GM23248 (cell line): Measurements from ENCODE around the gene PLAAT5. TPM values are rescaled to one million over a fixed set of nuclear protein-coding genes. Genes with fewer than 3 reads are reported as not detected.

Experiments
- DNase-seq: peaks from one replicate; pipeline ENCODE4 v3.0.0-alpha.2; 2015
- H2AFZ ChIP-seq: fragments of 200-600 bp; sonication (generic); 2 replicates; pipeline ENCODE4 v1.6.1; 2016; ENCODE audit warnings: antibody characterized with exemption
- H3F3A ChIP-seq: fragments of 200-600 bp; sonication (generic); 2 replicates; pipeline ENCODE4 v1.6.1; 2016; ENCODE audit warnings: mild to moderate bottlenecking, antibody characterized with exemption, mixed run types; ENCODE audit not compliant: insufficient read depth
- H3K27ac ChIP-seq: fragments of 200-600 bp; sonication (generic); 2 replicates; pipeline ENCODE4 v1.5.1; 2016; ENCODE audit warnings: mild to moderate bottlenecking
- H3K27me3 ChIP-seq: fragments of 200-600 bp; sonication (generic); replicated peaks from 2 replicates; pipeline ENCODE4 v1.6.1; 2016; ENCODE audit warnings: mild to moderate bottlenecking; ENCODE audit not compliant: insufficient read depth
- H3K36me3 ChIP-seq: fragments of 200-600 bp; sonication (generic); 2 replicates; pipeline ENCODE4 v1.6.1; 2016; ENCODE audit warnings: low read depth, mild to moderate bottlenecking
- H3K4me1 ChIP-seq: fragments of 200-600 bp; sonication (generic); 2 replicates; pipeline ENCODE4 v1.6.1; 2016; ENCODE audit warnings: mild to moderate bottlenecking; ENCODE audit not compliant: insufficient read depth
- H3K4me2 ChIP-seq: fragments of 200-600 bp; sonication (generic); one replicate; pipeline ENCODE4 v1.6.1; 2016; ENCODE audit warnings: mild to moderate bottlenecking; ENCODE audit not compliant: unreplicated experiment
- H3K4me3 ChIP-seq: fragments of 200-600 bp; sonication (generic); 2 replicates; pipeline ENCODE4 v1.5.1; 2016; ENCODE audit warnings: mild to moderate bottlenecking
- H3K79me2 ChIP-seq: fragments of 200-600 bp; sonication (generic); 2 replicates; pipeline ENCODE4 v1.6.1; 2016; ENCODE audit warnings: mild to moderate bottlenecking; ENCODE audit not compliant: insufficient read depth
- H3K9ac ChIP-seq: fragments of 200-600 bp; sonication (generic); 2 replicates; pipeline ENCODE4 v1.6.1; 2016; ENCODE audit warnings: mild to moderate bottlenecking
- H3K9me2 ChIP-seq: fragments of 200-600 bp; sonication (generic); 2 replicates; pipeline ENCODE4 v1.6.1; 2016; ENCODE audit warnings: mixed run types, mild to moderate bottlenecking, moderate library complexity; ENCODE audit not compliant: insufficient read depth
- H3K9me3 ChIP-seq: fragments of 200-600 bp; sonication (generic); one replicate; pipeline ENCODE4 v1.6.1; 2017; ENCODE audit warnings: low read depth
- H4K20me1 ChIP-seq: fragments of 200-600 bp; sonication (generic); 2 replicates; pipeline ENCODE4 v1.6.0; 2016; ENCODE audit not compliant: insufficient read depth
- EZH2 ChIP-seq: fragments of 200-600 bp; sonication (generic); IDR thresholded peaks from 2 replicates; pipeline ENCODE4 v1.6.1; 2018; ENCODE audit warnings: antibody characterized with exemption, mild to moderate bottlenecking; ENCODE audit not compliant: insufficient read depth, poor library complexity, severe bottlenecking
- EZH2phosphoT487 ChIP-seq: fragments of 200-600 bp; sonication (generic); IDR thresholded peaks from 2 replicates; pipeline ENCODE4 v1.6.1; 2018; ENCODE audit warnings: antibody characterized with exemption, moderate library complexity, mild to moderate bottlenecking, low read depth; ENCODE audit not compliant: insufficient read depth
- WGBS, 2 experiments: methylation state at CpG; one replicate each; pipeline ENCODE4 v1.1.6; 2015 to 2017; ENCODE audit warnings: low lambda C conversion rate in 2 of 2, low coverage in 1 of 2; ENCODE audit errors: missing lambda C conversion rate in 2 of 2; 5-methylcytosine and 5-hydroxymethylcytosine counted together
- in situ Hi-C: fragments of 300-500 bp; cut with MboI; formaldehyde crosslinking; loops from 2 replicates; pipeline ENCODE4 v1.15.0; 2020
- polyA plus RNA-seq: library from polyadenylated mRNA; unstranded; fragments of >200 nt; fragmentation: Nextera tagmentation; extraction: Ambion mirVana; gene quantifications from 2 replicates; pipeline ENCODE4 v1.2.1, GENCODE V29; 2016
- total RNA-seq: library from RNA; depleted of rRNA; stranded (reverse); fragments of >200 nt; shearing (Covaris generic); gene quantifications from 2 replicates; pipeline ENCODE4 v1.2.3, GENCODE V29; 2014

PLAAT5 gene
- total and polyA plus RNA-seq, 2 experiments from 2014 or later: not detected

GRCh38 chr11:63535734-63536133 is 44.8 kb upstream of the PLAAT5 start:
- DNase-seq: no peak
- Histone ChIP-seq H3K9me2 (no peaks in the 10 kb centered on the region), H3K4me2 (no peak overlapping the region), H3K27ac (no peak overlapping the region), H3F3A (no peaks in the 10 kb centered on the region), H3K27me3 (0 out of 2 replicates have a peak, but pooled peaks cover 2% of the 10 kb centered on the region), H2AFZ (no peak overlapping the region), H3K4me1 (0 out of 2 replicates have a peak, but pooled peaks cover 9% of the 10 kb centered on the region), H3K9me3 (no peaks in the 10 kb centered on the region), H3K4me3 (no peak overlapping the region), H4K20me1 (no peaks in the 10 kb centered on the region), H3K36me3 (no peaks in the 10 kb centered on the region), H3K79me2 (no peaks in the 10 kb centered on the region), H3K9ac (no peak overlapping the region)
- WGBS, 2 experiments: 88 to 96% methylated on average over 1 of the region's 1 CpG
- TF ChIP-seq EZH2 (no peak), EZH2phosphoT487 (no peak)
- in situ Hi-C loops: no loop called here

- 84 to 87% methylated on average over 5 of the region's 5 CpGs for WGBS, 2 experiments
- no peak for DNase-seq
- Histone ChIP-seq H3K27me3 (no peaks in the 10 kb centered on the region), H3K9me3 (no peaks in the 10 kb centered on the region), H3K4me3 (no peak overlapping the region), H3K4me1 (0 out of 2 replicates have a peak, but pooled peaks cover 9% of the 10 kb centered on the region), H3K27ac (no peak overlapping the region), H2AFZ (no peak overlapping the region), H3K9me2 (no peaks in the 10 kb centered on the region), H3K4me2 (no peak overlapping the region), H3K36me3 (no peaks in the 10 kb centered on the region), H3F3A (no peaks in the 10 kb centered on the region), H4K20me1 (no peaks in the 10 kb centered on the region), H3K79me2 (no peaks in the 10 kb centered on the region), H3K9ac (no peak overlapping the region)
- TF ChIP-seq EZH2: no peak
- TF ChIP-seq EZH2phosphoT487: no peak
- in situ Hi-C loops: no loop called here
Measured at GRCh38 chr11:63534895-63535461, 44.0 kb upstream of the PLAAT5 start.

- Histone ChIP-seq H3K9ac (no peak overlapping the region), H3F3A (no peaks in the 10 kb centered on the region), H3K4me1 (0 out of 2 replicates have a peak, but pooled peaks cover 9% of the 10 kb centered on the region), H2AFZ (no peak overlapping the region), H3K9me3 (no peaks in the 10 kb centered on the region), H3K36me3 (no peaks in the 10 kb centered on the region), H3K27me3 (no peaks in the 10 kb centered on the region), H4K20me1 (no peaks in the 10 kb centered on the region), H3K27ac (no peak overlapping the region), H3K79me2 (no peaks in the 10 kb centered on the region), H3K4me2 (no peak overlapping the region), H3K9me2 (no peaks in the 10 kb centered on the region), H3K4me3 (no peak overlapping the region)
- TF ChIP-seq EZH2phosphoT487 (no peak), EZH2 (no peak)
- in situ Hi-C loops: no loop called here
- DNase-seq: no peak
- 88 to 92% methylated on average over 3 of the region's 3 CpGs for whole genome bisulfite sequencing, 2 experiments
Measured at GRCh38 chr11:63534076-63534475, 43.1 kb upstream of the PLAAT5 start.

GRCh38 chr11:63532799-63533475 is 42.0 kb upstream of the PLAAT5 start:
- H3K27ac ChIP-seq: no peak overlapping the region
- no peaks in the 10 kb centered on the region for H3F3A ChIP-seq
- H3K4me1 ChIP-seq: 0 out of 2 replicates have a peak, but pooled peaks cover 9% of the 10 kb centered on the region
- H4K20me1 ChIP-seq: no peaks in the 10 kb centered on the region
- in situ Hi-C loops: no loop called here
- H3K79me2 ChIP-seq: no peaks in the 10 kb centered on the region
- H3K36me3 ChIP-seq: no peaks in the 10 kb centered on the region
- H2AFZ ChIP-seq: no peak overlapping the region
- 63 to 64% methylated on average over 4 of the region's 4 CpGs for WGBS, 2 experiments
- H3K9me3 ChIP-seq: no peaks in the 10 kb centered on the region
- H3K4me2 ChIP-seq: no peak overlapping the region
- H3K4me3 ChIP-seq: no peak overlapping the region
- no peaks in the 10 kb centered on the region for H3K9me2 ChIP-seq
- H3K27me3 ChIP-seq: no peaks in the 10 kb centered on the region
- no peak for TF ChIP-seq EZH2phosphoT487
- no peak for TF ChIP-seq EZH2
- no peak overlapping the region for H3K9ac ChIP-seq
- no peak for DNase-seq
